GM12801 (cell line): ENCODE data around the gene OR4K5.

Source experiments
- CTCF ChIP-seq: IDR thresholded peaks from one replicate; pipeline ENCODE4 v1.5.1; 2011; ENCODE audit warnings: control low read depth; ENCODE audit not compliant: insufficient read length; ENCODE audit errors: extremely low read depth

Gene OR4K5

GRCh38 chr14:19906665-19907064 is 13.7 kb upstream of the OR4K5 start:
- TF ChIP-seq CTCF, result no peak

DNA sequence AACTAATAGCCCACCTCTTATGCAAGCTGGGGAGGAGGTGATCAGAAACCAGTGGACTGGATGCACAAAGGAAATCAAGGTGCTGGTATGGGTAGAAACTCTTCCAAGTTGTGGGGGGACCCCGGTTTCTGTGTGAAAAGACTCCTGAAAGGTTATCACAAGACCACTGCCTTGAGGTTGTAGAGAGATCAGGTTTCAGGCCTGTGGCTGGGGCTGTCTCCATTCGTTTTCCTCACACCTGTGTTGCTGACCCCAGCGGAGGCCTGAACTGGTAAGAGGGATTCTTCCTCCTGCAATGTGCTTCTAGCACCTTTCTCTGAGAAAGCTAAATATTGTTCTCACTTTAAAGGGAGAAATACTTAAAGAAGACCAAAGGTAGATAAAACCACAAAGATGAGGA is 9.3 kb upstream of the OR4K5 start:
- no peak for TF ChIP-seq CTCF

DNA sequence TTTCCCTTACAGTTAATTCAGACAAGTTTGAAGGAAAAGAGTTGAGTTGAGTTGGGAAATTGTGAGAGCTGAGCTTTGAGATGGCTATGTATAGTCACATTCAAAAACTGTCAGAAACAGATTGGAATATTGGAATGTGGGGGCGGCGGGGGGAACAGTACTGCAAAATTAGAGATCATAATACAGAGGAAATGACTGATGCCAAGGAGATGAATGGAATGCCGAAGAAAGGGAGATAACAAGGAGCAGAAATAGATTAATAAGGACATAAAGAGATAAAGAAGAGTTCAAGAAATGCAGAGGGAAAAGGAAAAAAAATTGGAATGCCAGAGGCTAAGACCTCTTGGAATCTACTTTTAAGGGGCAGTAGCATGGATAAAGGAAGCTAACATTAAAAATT is 3.2 kb upstream of the OR4K5 start:
- TF ChIP-seq CTCF, result no peak

DNA sequence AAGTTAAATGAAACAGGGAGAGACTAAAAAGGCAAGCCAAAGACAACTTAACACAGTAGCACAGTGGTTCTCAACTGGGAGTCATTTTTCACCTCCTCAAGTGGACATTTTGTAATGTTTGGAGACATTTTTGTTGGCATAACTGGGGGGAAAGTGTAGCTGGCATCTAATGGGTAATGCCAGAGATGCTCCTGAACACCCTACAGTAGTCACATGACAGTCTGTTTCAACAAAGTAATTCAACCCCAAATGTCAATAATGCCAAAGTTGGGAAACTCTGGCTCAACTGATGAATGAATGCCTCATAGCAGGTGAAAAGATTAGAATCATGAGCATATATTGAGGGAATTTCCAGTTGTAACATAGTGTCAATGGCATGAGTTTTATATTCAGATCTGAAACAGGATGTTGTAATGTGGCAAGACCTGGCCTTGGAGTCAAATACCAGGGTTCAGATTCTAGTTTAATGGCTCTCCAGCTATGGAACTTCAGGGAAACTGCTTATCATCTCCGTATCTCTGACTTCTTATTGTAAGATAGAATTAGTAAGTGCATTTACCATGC is 2.4 kb upstream of the OR4K5 start:
- TF ChIP-seq CTCF, result no peak

DNA sequence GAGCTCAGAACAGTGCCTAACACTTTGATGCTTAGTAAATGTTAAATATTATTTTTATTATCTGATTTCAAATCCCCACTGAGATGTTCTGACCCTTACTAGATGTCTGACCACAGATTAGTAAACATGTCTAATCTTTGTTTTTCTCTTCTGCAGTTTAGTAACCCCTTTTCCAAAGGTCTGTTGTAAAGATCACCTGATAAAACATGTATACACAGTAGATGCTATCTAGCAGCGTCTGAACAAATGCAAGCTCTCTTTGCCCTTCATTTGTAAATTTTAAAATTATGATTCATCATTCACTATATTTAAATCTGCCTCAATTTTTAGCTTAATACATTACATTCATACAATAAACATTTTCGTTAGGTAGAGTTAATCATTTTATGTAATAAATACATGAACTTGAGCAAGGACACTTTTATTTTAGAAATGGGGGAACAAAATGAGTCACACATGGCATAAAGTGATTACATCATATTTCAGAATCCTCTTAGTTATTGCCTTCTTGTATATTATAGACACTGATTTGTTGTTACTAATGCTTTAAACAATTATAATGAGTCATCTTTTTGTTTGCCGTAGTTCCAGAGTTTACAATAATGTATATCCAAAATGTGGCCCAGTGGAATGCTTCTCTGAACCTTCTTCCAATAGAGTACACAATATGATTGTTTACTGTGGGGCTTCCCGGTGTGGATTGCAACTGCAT is 1.7 kb upstream of the OR4K5 start:
- TF ChIP-seq CTCF, result no peak

DNA sequence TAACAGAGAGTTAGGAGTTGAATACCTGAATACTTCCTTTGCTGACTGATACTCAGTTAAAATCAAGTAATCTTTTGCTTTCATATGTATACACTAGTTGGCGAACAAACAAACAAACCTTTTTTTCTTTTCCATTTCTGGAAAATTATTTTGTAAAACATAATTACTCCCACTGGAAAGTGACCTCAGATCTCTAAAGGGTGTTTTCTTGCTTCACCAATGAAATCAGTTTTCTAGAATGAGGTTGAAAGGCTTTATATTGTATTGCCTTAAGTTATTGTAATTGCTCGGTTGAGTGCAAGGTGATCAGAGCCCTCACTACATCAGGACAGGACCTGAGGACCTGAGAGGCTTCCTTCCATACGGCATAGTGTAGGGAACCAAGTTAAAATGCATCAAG is 10.2 kb downstream of the OR4K5 start, which contains the start of gene OR4K1:
TSS of gene OR4K1 (plus strand) at position 301 of the 400 bp plus-strand sequence. CDS start 4,750 bp downstream, outside the sequence.
- no peak for TF ChIP-seq CTCF

- no peak for TF ChIP-seq CTCF
Measured at GRCh38 chr14:19941668-19942067, 21.3 kb downstream of the OR4K5 start.
